H1 (cell line): Measurements from ENCODE around the gene ERCC1. TPM values are rescaled to one million over a fixed set of nuclear protein-coding genes. Genes with fewer than 3 reads are reported as not detected.

Experiments used
- CTCF ChIA-PET: fragments of 300-600 bp; sonication (Branson Sonifier 250); formaldehyde crosslinking; loops from one replicate; lab custom pipeline; 2021; ENCODE audit not compliant: partially characterized antibody; lab: Charles Lee
- POLR2A ChIA-PET: fragments of 300-600 bp; sonication (Branson Sonifier 250); formaldehyde crosslinking; loops from one replicate; lab custom pipeline; 2021; ENCODE audit warnings: inconsistent platforms; ENCODE audit not compliant: partially characterized antibody; lab: Charles Lee
- DNase-seq, 2 experiments: peaks; one replicate each; pipeline versions ENCODE4 v3.0.0 to v3.0.0-alpha.2; 2010 to 2022; ENCODE audit warnings: low spot score in 2 of 2, low read depth in 1 of 2, mixed read lengths in 1 of 2
- FAIRE-seq: peaks from 2 replicates; lab custom pipeline; 2011; peaks lifted over from hg19 to GRCh38; lab: Jason Lieb, UNC
- H2AFZ ChIP-seq: 2 replicates; pipeline ENCODE4 v1.8.1; 2012; ENCODE audit warnings: low read length, inconsistent platforms
- H2AK5ac ChIP-seq: 2 replicates; pipeline ENCODE4 v1.6.1; 2013; ENCODE audit warnings: low read depth, low read length
- H2BK120ac ChIP-seq: replicated peaks from 2 replicates; pipeline ENCODE3; 2013; ENCODE audit warnings: low read depth, low read length, inconsistent platforms
- H2BK12ac ChIP-seq: 2 replicates; pipeline ENCODE4 v1.6.1; 2013; ENCODE audit warnings: low read depth, low read length
- H2BK15ac ChIP-seq: 2 replicates; pipeline ENCODE4 v1.6.1; 2013; ENCODE audit warnings: low read length
- H2BK20ac ChIP-seq: 2 replicates; pipeline ENCODE4 v1.6.1; 2013; ENCODE audit warnings: low read length
- H2BK5ac ChIP-seq: 2 replicates; pipeline ENCODE4 v1.6.1; 2013; ENCODE audit warnings: low read depth, low read length
- H3K14ac ChIP-seq: 2 replicates; pipeline ENCODE4 v1.6.1; 2013; ENCODE audit warnings: inconsistent platforms; ENCODE audit not compliant: insufficient read length
- H3K18ac ChIP-seq: 2 replicates; pipeline ENCODE4 v1.6.1; 2013; ENCODE audit warnings: low read length; ENCODE audit errors: extremely low read depth
- H3K23ac ChIP-seq: 2 replicates; pipeline ENCODE4 v1.6.1; 2013; ENCODE audit warnings: inconsistent platforms; ENCODE audit not compliant: insufficient read length
- H3K23me2 ChIP-seq: 2 replicates; pipeline ENCODE4 v1.6.1; 2013; ENCODE audit warnings: low read depth, low read length
- H3K27ac ChIP-seq: 2 replicates; pipeline ENCODE4 v1.6.1; 2011; ENCODE audit warnings: low read depth, low read length, inconsistent platforms
- H3K27me3 ChIP-seq, 4 experiments: replicated peaks in 1 of 4; 1 replicate in 1 of 4; 2 replicates in 3 of 4; pipeline versions ENCODE4 v1.6.1 to v1.8.1; 2011 to 2013; ENCODE audit warnings: low read length in 3 of 4, mild to moderate bottlenecking in 3 of 4, inconsistent platforms in 2 of 4, mixed read lengths in 2 of 4, moderate library complexity in 1 of 4; ENCODE audit not compliant: control insufficient read depth in 3 of 4, insufficient read depth in 3 of 4; ENCODE audit errors: extremely low read depth in 1 of 4
- H3K36me3 ChIP-seq, 4 experiments: 2 replicates each; pipeline versions ENCODE4 v1.6.1 to v1.8.1; 2011 to 2013; ENCODE audit warnings: mild to moderate bottlenecking in 4 of 4, low read length in 3 of 4, moderate library complexity in 2 of 4, control low read depth in 1 of 4, inconsistent platforms in 1 of 4; ENCODE audit not compliant: insufficient read depth in 4 of 4, control insufficient read depth in 2 of 4
- H3K4ac ChIP-seq: replicated peaks from 2 replicates; pipeline ENCODE3; 2013; ENCODE audit warnings: low read length, low read depth, mixed read lengths, inconsistent platforms; ENCODE audit not compliant: insufficient read length
- H3K4me1 ChIP-seq, 4 experiments: replicated peaks in 1 of 4; 1 replicate in 1 of 4; 2 replicates in 3 of 4; pipeline versions ENCODE4 v1.6.1 to v1.8.1; 2011 to 2013; ENCODE audit warnings: low read length in 3 of 4, inconsistent platforms in 2 of 4, mixed read lengths in 1 of 4; ENCODE audit not compliant: insufficient read depth in 4 of 4, control insufficient read depth in 3 of 4
- H3K4me2 ChIP-seq, 2 experiments: 2 replicates each; pipeline versions ENCODE4 v1.6.1 to v1.8.1; 2011 to 2013; ENCODE audit warnings: low read depth in 2 of 2, low read length in 2 of 2, control low read depth in 1 of 2, inconsistent platforms in 1 of 2, mild to moderate bottlenecking in 1 of 2; ENCODE audit not compliant: insufficient read depth in 1 of 2
- H3K4me3 ChIP-seq, 4 experiments: fragments of 200-600, 300-600 bp in 1 of 4; sonication (generic), shearing (Covaris generic), sonication (Bioruptor Twin) in 1 of 4; 2 replicates each; pipeline versions ENCODE4 v1.5.1 to v1.8.1; 2011 to 2016; ENCODE audit warnings: low read length in 4 of 4, low read depth in 3 of 4, control low read depth in 2 of 4, inconsistent platforms in 2 of 4, mild to moderate bottlenecking in 2 of 4, mixed read lengths in 1 of 4, moderate library complexity in 1 of 4; ENCODE audit not compliant: insufficient read depth in 2 of 4; ENCODE audit errors: extremely low read depth in 1 of 4
- H3K56ac ChIP-seq: replicated peaks from 2 replicates; pipeline ENCODE3; 2013; ENCODE audit warnings: low read depth, mild to moderate bottlenecking, mixed read lengths, low read length, inconsistent platforms; ENCODE audit not compliant: insufficient read length
- H3K79me1 ChIP-seq: 2 replicates; pipeline ENCODE4 v1.6.1; 2013; ENCODE audit warnings: low read depth, low read length, control low read depth
- H3K79me2 ChIP-seq, 2 experiments: 2 replicates each; pipeline versions ENCODE4 v1.6.1 to v1.8.1; 2012 to 2013; ENCODE audit warnings: low read length in 2 of 2, mild to moderate bottlenecking in 2 of 2, inconsistent platforms in 1 of 2; ENCODE audit not compliant: insufficient read depth in 2 of 2, control insufficient read depth in 1 of 2
- H3K9ac ChIP-seq, 4 experiments: replicated peaks in 1 of 4; 1 replicate in 1 of 4; 2 replicates in 3 of 4; pipeline versions ENCODE4 v1.6.1 to v1.8.1; 2011 to 2013; ENCODE audit warnings: low read depth in 3 of 4, low read length in 3 of 4, control low read depth in 2 of 4, mild to moderate bottlenecking in 2 of 4, moderate library complexity in 2 of 4, inconsistent platforms in 1 of 4; ENCODE audit errors: extremely low read depth in 1 of 4
- H3K9me3 ChIP-seq, 2 experiments: 2 replicates each; pipeline versions ENCODE4 v1.6.1 to v1.8.1; 2012 to 2013; ENCODE audit warnings: mild to moderate bottlenecking in 2 of 2, moderate library complexity in 2 of 2, control low read depth in 1 of 2, inconsistent platforms in 1 of 2, low read depth in 1 of 2, low read length in 1 of 2, mixed read lengths in 1 of 2; ENCODE audit not compliant: insufficient read depth in 2 of 2
- H4K20me1 ChIP-seq, 2 experiments: replicated peaks in 1 of 2; 2 replicates each; pipeline versions ENCODE3 to v1.8.1; 2011 to 2013; ENCODE audit warnings: inconsistent platforms in 2 of 2, low read length in 2 of 2, mild to moderate bottlenecking in 1 of 2; ENCODE audit not compliant: insufficient read depth in 2 of 2, control insufficient read depth in 1 of 2
- H4K5ac ChIP-seq: 2 replicates; pipeline ENCODE4 v1.6.1; 2013; ENCODE audit warnings: low read length, low read depth, mixed read lengths, inconsistent platforms; ENCODE audit not compliant: insufficient read length
- H4K8ac ChIP-seq: 2 replicates; pipeline ENCODE4 v1.8.0; 2013; ENCODE audit warnings: mild to moderate bottlenecking, moderate library complexity, low read length, inconsistent platforms; ENCODE audit not compliant: insufficient read depth; ENCODE audit errors: extremely low read depth
- H4K91ac ChIP-seq: replicated peaks from 2 replicates; pipeline ENCODE3; 2013; ENCODE audit warnings: low read length, mixed read lengths, inconsistent platforms; ENCODE audit not compliant: insufficient read length
- BACH1 ChIP-seq: IDR thresholded peaks from 2 replicates; pipeline ENCODE4 v1.6.1; 2012; ENCODE audit warnings: low read length, improper control_type of control experiment
- CBX8 ChIP-seq: fragments of 300-800, 300-1000 bp; sonication (generic); IDR thresholded peaks from 2 replicates; pipeline ENCODE4 v1.7.1; 2016; ENCODE audit warnings: low read depth, low read length, borderline replicate concordance
- POLR2AphosphoS5 ChIP-seq: IDR thresholded peaks from 2 replicates; pipeline ENCODE4 v1.6.1; 2011; ENCODE audit warnings: low read depth, low read length
- SIX5 ChIP-seq: IDR thresholded peaks from 2 replicates; pipeline ENCODE4 v1.6.1; 2011; ENCODE audit warnings: mild to moderate bottlenecking, low read depth, low read length
- SP4 ChIP-seq: IDR thresholded peaks from 2 replicates; pipeline ENCODE4 v1.6.1; 2012; ENCODE audit warnings: low read length, inconsistent platforms
- TCF12 ChIP-seq: IDR thresholded peaks from 2 replicates; pipeline ENCODE4 v1.6.1; 2011; ENCODE audit warnings: low read depth, mild to moderate bottlenecking, low read length
- ZNF274 ChIP-seq: IDR thresholded peaks from 2 replicates; pipeline ENCODE4 v1.7.0; 2012; ENCODE audit warnings: low read length, borderline replicate concordance; ENCODE audit errors: extremely low read depth
- WGBS, 2 experiments: shearing (Covaris generic) in 1 of 2; methylation state at CpG; one replicate each; pipeline versions ENCODE4 v1.1.6 to v1.1.7; 2013 to 2015; ENCODE audit warnings: low lambda C conversion rate in 2 of 2, mixed read lengths in 2 of 2, inconsistent platforms in 1 of 2, low coverage in 1 of 2, missing lambda C conversion rate in 1 of 2; ENCODE audit not compliant: insufficient replicate concordance in 2 of 2, insufficient coverage in 1 of 2, insufficient read length in 1 of 2; ENCODE audit errors: extremely low coverage in 1 of 2, missing lambda C conversion rate in 1 of 2; 5-methylcytosine and 5-hydroxymethylcytosine counted together
- polyA plus RNA-seq, 7 experiments: library from polyadenylated mRNA; depleted of rRNA in 3 of 7; stranded (reverse) in 5 of 7; unstranded in 2 of 7; fragments of >200 nt in 5 of 7; fragments of 200-250 nt in 2 of 7; gene quantifications; 1 replicate in 5 of 7; 2 replicates in 1 of 7; 4 replicates in 1 of 7; pipeline versions ENCODE4 v1.2.1 to v1.2.3, GENCODE V29; 2011 to 2013; ENCODE audit warnings: missing spikeins in 2 of 7, mixed read lengths in 2 of 7
- total RNA-seq: library from RNA; stranded (reverse); fragmentation: NEBNext Ultra II Directional; extraction: Animal tissue kit (Norgen Biotek cat#: 25700); gene quantifications from 2 replicates; pipeline ENCODE4 v1.2.1, GENCODE V29; 2021

The ERCC1 gene
- total and polyA plus RNA-seq, 2 of the 8 experiments (the other 6 are each of a cell fraction or from before 2014, with no cell fraction given): 44.7 to 94.2 TPM

GRCh38 chr19:45408830-45409556 lies 14.7 kb downstream of the ERCC1 start:
- peaks cover 5 to 19% (median 5%) of the 10 kb centered on the region in 4 experiments; a peak in 6 of 8 replicates for H3K36me3 ChIP-seq
- ChIA-PET POLR2A (interaction anchor here (0.7 to 3.4 kb wide), 8 partner anchors 7 to 59 kb away, joined by 3 to 19 read pairs (median 4); partner anchors contain the start of genes ERCC1 and FOSB), CTCF (interaction anchor here (1.4 to 2.4 kb wide), 2 partner anchors 69 to 70 kb away, joined by 3 to 11 read pairs; no protein-coding TSS in a partner anchor)
- no peak overlapping the region for H4K91ac ChIP-seq
- no peak overlapping the region for H2BK5ac ChIP-seq
- no peaks in the 10 kb centered on the region for H3K27me3 ChIP-seq
- no peak overlapping the region for H2BK15ac ChIP-seq
- no peak overlapping the region for H3K14ac ChIP-seq
- H3K18ac ChIP-seq: no peak overlapping the region
- H2BK12ac ChIP-seq: no peak overlapping the region
- H2AK5ac ChIP-seq: no peak overlapping the region
- H3K23me2 ChIP-seq: peaks cover 19% of the 10 kb centered on the region
- no peak overlapping the region for H2BK120ac ChIP-seq
- peaks cover 0 to 4% of the 10 kb centered on the region in 2 experiments for H4K20me1 ChIP-seq
- H3K4me2 ChIP-seq: no peak overlapping the region
- H3K9ac ChIP-seq: no peak overlapping the region
- H4K8ac ChIP-seq: no peak overlapping the region
- no peak overlapping the region for H3K23ac ChIP-seq
- H3K4me3 ChIP-seq: no peak overlapping the region
- H3K56ac ChIP-seq: no peak overlapping the region
- no peak overlapping the region for H2BK20ac ChIP-seq
- no peak overlapping the region for H3K27ac ChIP-seq
- peaks cover 9% of the 10 kb centered on the region; the same call in 1 of the 2 replicates for H3K79me1 ChIP-seq
- H4K5ac ChIP-seq: no peak overlapping the region
- FAIRE-seq: no peak
- H3K4me1 ChIP-seq: peaks cover 0 to 8% (median 5%) of the 10 kb centered on the region in 4 experiments; a peak in 4 of 7 replicates
- H3K4ac ChIP-seq: no peak overlapping the region
- H2AFZ ChIP-seq: no peak overlapping the region
- H3K79me2 ChIP-seq: peaks cover 0 to 8% of the 10 kb centered on the region in 2 experiments; a peak in 1 of 4 replicates
- 88% methylated on average over 15 of the region's 15 CpGs; no CpG with 5 or more reads in 1 of the 2 experiments for WGBS, 2 experiments
- H3K9me3 ChIP-seq: no peaks in the 10 kb centered on the region
- no peak for DNase-seq
- TF ChIP-seq CBX8 (no peak), POLR2AphosphoS5 (no peak), TCF12 (no peak), SIX5 (no peak), SP4 (no peak), ZNF274 (no peak), BACH1 (no peak)
